PC-9 (cell line): ENCODE measurements around the gene F2RL3.

Source experiments
- CTCF ChIP-seq: fragments of 200-600 bp; sonication (generic); conservative IDR thresholded peaks from 2 replicates; pipeline ENCODE4 v1.6.1; 2017; ENCODE audit warnings: mixed run types, antibody characterized with exemption, mild to moderate bottlenecking, moderate library complexity
- EZH2 ChIP-seq: fragments of 200-600 bp; sonication (generic); IDR thresholded peaks from 2 replicates; pipeline ENCODE4 v1.8.0; 2017; ENCODE audit warnings: antibody characterized with exemption, low read depth

- TF ChIP-seq CTCF (no peak), EZH2 (no peak)
These were observed 7.6 kb downstream of the F2RL3 start for GRCh38 chr19:16896146-16897028.
